ENCODE measurements around the gene TMEM42. TPM values are rescaled to one million over a fixed set of nuclear protein-coding genes. Genes with fewer than 3 reads are reported as not detected.

Gene TMEM42
- total and polyA plus RNA-seq, 2 of the 4 experiments (the other 2 are of a cell fraction) = 13.1 to 24.7 TPM

GRCh38 chr3:44894485-44894884 lies 32.8 kb downstream of the TMEM42 start:
- Histone ChIP-seq H2AK5ac (ENCODE audit: low read depth, low read length) (peak overlapping the region; percentile 85), H2AK9ac (replicated peaks; ENCODE audit: low read depth, low read length, poor library complexity) (peak overlapping the region; percentile 88), H3K18ac (ENCODE audit: low read depth, low read length) (no peak overlapping the region), H4K8ac (ENCODE audit: low read depth in 2 of 2, low read length in 2 of 2) (peak overlapping the region in 1 of 2 experiments; percentile 9; a peak in 1 of 4 replicates), H2BK20ac (ENCODE audit: low read depth, low read length) (no peak overlapping the region), H4K91ac (ENCODE audit: insufficient read depth, low read depth, low read length) (peak overlapping the region; percentile 24; the same call in 1 of the 2 replicates), H3K27ac (ENCODE audit: insufficient read depth, low read length) (no peak overlapping the region), H4K20me1 (ENCODE audit: insufficient read depth, low read length) (no peaks in the 10 kb centered on the region), H3K56ac (ENCODE audit: extremely low read depth, insufficient read depth, low read length) (no peak overlapping the region), H2AFZ (replicated peaks; ENCODE audit: low read length, poor library complexity) (peak overlapping the region; percentile 82), H4K5ac (ENCODE audit: low read depth, low read length) (no peak overlapping the region), H3K36me3 (ENCODE audit: control insufficient read depth, insufficient read depth, low read length) (no peaks in the 10 kb centered on the region), H3K4me1 (ENCODE audit: control insufficient read depth, insufficient read depth, low read length) (peaks cover 10% of the 10 kb centered on the region), H3K14ac (replicated peaks; ENCODE audit: low read depth, low read length) (peak overlapping the region; percentile 69; the same call in 1 of the 2 replicates), H3K4me3 (ENCODE audit: insufficient read depth, low read depth, low read length) (no peak overlapping the region), H3K23ac (ENCODE audit: low read depth, low read length) (peak overlapping the region; percentile 71; the same call in 1 of the 2 replicates), H3K27me3 (ENCODE audit: control insufficient read depth, insufficient read depth, low read length) (peaks cover 6% of the 10 kb centered on the region; the same call in 1 of the 2 replicates), H3K4me2 (ENCODE audit: low read depth, low read length) (no peak overlapping the region), H3K4ac (ENCODE audit: low read depth, low read length) (peak overlapping the region; percentile 4; the same call in 1 of the 2 replicates), H2BK120ac (ENCODE audit: low read depth, low read length) (peak overlapping the region; percentile 54; the same call in 1 of the 2 replicates), H3K9me3 (ENCODE audit: control insufficient read depth, insufficient read depth, low read length) (no peaks in the 10 kb centered on the region), H3K79me1 (ENCODE audit: low read depth in 1 of 2, low read length in 2 of 2) (peaks cover 0 to 4% of the 10 kb centered on the region in 2 experiments; a peak in 1 of 4 replicates), H3K9me1 (ENCODE audit: insufficient read depth, low read length) (peaks cover 10% of the 10 kb centered on the region; the same call in 1 of the 2 replicates), H3K9ac (ENCODE audit: low read depth, low read length) (no peak overlapping the region), H2BK5ac (ENCODE audit: low read depth, low read length, poor library complexity, severe bottlenecking) (peak overlapping the region; percentile 42), H2BK15ac (ENCODE audit: low read depth, low read length) (peak overlapping the region; percentile 77; the same call in 1 of the 3 replicates)
- no CpG with 5 or more reads among the region's 5 CpGs for WGBS, 2 experiments (ENCODE audit: extremely low coverage in 2 of 2, insufficient read length in 1 of 2)
- ChIA-PET POLR2A (ENCODE audit: unreplicated experiment) (no interaction called here), CTCF (no interaction called here)
- TF ChIP-seq RFX5 (IDR thresholded peaks at IDR 0.05; ENCODE audit: low read depth, low read length) = no peak
- TF ChIP-seq MAFK (IDR thresholded peaks at IDR 0.05; ENCODE audit: low read depth, low read length) = no peak
- TF ChIP-seq BHLHE40 (IDR thresholded peaks at IDR 0.05; ENCODE audit: low read depth, low read length) = no peak
- no peak for TF ChIP-seq MXI1 (IDR thresholded peaks at IDR 0.05; ENCODE audit: borderline replicate concordance, low read depth, low read length)
- no peak for TF ChIP-seq CHD1 (IDR thresholded peaks at IDR 0.05; ENCODE audit: low read depth, low read length)
- TF ChIP-seq NFE2L2 (IDR thresholded peaks at IDR 0.05; ENCODE audit: low read depth, low read length) = no peak
- TF ChIP-seq CTCF (conservative IDR thresholded peaks at IDR 0.05; ENCODE audit: low read depth, low read length) = no peak
- dilution Hi-C loops (cut with HindIII; ENCODE audit: low sequenced_read_pairs, unreplicated experiment) = no loop called here
- intact Hi-C loops (cut with micrococcal nuclease) = no loop called here
- DNase-seq = peak; percentile 24
- in situ Hi-C loops (cut with MboI; ENCODE audit: low sequenced_read_pairs) = loop anchor here (25.0 kb wide), 1 partner anchor 557 kb away; the partner anchor contains the start of gene TCAIM
- peak; percentile 40 for ATAC-seq (ENCODE audit: low read depth)
- BruUV-seq (replicated peaks) = no TSS peak
